GM21717 (cell line): Measurements from ENCODE around the gene CTBP2.
"Not testable (repeated sequence)": the region's sequence is repeated elsewhere in the genome, so short reads cannot be mapped to it uniquely, and the experiment has no call there.

ENCODE experiments used
- ATAC-seq: cut with Tn5 transposase; IDR thresholded peaks from one replicate; pipeline ENCODE4 v1.9.1; 2021; ENCODE audit warnings: mild to moderate bottlenecking, moderate library complexity; ENCODE audit not compliant: unreplicated experiment

The CTBP2 gene

DNA sequence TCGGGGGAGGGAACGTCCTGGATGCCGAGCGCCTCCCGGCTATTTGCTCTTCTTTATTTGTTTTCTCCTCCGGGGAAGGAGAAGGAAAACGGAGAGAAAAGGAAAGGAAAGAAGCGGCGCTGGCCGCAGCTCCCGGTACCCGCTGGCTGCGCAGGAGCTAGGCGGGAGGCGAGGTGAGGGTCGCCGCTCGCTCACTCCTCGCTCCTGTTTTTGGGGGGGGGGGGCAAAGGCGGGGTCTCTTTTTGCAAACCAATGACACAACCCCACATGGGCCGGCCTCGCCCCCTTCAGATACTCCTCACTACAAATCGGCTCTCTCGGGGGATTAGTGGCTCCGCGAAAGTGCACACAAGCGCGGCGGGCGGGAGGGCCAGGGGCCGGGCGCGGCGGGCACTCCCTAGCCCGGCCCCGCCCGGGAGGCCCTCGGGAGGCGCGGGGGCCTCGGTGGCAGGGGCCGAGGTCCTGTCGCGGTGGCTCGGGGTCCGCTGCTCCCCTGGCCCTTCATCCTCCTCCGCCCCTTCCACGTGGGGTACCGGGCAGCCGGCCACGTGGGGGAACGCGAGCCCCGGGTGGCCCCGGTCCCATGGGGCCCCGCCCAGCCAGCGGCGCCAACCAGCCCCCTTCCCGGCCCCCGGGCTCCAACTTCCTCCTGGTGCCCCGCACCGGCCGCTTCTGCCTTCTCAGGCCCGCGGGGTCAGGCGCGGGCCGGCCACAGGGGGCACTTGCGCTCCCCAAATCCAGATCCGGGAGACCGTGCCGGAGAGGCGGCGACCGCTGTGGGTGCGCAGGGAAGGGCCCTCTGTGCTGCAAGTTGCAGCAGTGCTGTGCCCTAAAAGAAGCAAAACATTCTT is 718 bp upstream of the CTBP2 start:
- no peak for ATAC-seq

DNA sequence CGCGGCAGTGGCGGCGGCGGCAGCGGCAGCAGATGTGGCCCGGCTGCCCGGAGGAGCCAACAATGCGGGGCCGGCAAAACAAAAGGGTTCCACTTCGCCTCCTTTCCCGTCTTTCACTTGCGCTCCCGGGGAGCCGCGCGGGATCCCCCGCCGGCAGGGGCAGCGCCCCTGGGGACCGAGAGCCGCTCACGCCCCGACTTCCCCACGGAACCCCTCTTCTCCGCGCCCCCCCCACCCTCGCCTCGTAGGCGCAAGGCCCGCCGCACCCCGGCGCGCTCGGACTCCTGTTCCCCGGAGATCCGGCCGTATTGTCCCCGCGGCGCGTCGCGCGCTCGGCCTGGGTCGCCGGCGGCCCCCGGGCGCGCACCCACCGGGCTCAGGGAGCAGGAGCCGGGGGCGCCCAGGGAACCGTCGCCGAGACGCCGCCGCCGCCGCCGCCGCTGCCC is 854 bp downstream of the CTBP2 start:
- no peak for ATAC-seq

DNA sequence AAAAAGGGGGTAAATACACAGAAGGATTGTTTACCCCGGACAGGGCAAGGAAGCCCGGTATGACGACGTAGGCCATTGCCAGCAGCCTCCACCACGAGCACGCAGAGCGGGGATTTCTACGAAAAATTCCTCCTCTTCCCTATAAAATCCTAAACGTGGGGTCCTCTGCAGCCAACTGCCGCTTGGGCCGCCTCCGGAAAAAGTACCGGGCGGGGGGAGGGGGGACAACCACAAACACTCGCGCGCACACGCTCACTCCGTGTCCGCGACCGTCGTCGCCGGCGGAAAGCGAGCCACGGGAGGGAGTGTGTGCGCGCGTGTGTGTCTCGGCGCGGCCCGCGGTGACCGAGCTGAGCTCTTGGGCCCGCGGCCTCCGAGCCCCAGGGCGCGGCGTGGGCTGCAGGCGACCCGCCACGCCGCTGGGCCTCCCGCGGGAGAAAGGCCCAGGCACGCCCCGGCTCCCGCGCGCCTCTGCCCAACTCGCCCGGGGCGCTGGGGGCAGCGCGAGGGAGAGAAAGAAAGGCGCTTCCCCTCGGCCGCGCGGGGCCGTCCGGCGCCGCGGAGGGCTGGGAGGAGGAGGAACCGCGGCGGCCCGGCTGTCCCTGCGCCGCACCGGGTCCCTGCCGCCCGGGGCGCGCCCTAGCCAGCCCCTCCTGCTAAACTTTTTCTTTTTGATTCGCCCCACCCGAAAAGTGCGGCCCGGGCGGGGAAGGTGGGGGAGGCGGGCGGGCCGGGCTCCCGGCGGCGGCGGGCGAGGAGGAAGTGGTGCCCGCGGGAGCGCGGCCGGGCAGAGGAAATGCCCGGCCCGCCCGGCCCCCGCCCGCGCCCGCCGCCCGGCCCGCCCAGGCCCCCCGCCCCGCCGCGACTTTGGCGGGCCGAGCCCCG is 1.5 kb downstream of the CTBP2 start:
- ATAC-seq = no peak

DNA sequence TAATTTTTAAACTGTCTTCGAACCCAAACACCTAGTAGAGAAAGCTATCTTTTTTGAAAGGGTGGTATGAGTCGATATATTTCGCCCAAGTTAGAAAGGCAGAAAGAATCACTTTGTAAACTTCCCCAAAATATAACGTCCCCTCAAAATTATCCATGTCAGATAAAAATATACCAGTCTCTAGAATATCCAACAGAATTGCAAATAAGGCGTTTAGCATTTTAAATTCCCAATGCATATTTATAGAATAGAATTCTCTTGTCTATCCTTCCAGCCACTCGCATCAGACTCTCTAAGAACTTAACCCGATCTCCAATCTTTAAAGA is 2.1 kb downstream of the CTBP2 start:
- no peak for ATAC-seq

DNA sequence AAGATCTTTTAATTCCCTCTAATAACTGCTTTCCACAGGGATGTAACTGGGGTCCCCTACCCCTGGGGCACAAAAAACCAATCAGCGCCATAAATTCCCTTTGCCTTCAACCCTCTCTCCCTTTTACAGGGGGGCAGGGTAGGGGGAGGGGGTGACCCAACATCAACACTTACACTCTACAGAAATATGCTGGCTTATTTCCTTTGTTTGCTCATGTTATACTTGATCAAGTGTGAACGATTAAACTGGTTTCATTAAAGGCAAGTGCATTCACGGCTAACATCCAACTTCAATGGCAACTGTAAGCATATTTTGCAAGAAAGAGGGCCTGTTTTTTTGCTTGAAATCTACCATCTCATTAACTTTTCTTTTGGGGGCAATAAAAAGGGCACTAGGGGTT is 2.9 kb downstream of the CTBP2 start:
- no peak for ATAC-seq

DNA sequence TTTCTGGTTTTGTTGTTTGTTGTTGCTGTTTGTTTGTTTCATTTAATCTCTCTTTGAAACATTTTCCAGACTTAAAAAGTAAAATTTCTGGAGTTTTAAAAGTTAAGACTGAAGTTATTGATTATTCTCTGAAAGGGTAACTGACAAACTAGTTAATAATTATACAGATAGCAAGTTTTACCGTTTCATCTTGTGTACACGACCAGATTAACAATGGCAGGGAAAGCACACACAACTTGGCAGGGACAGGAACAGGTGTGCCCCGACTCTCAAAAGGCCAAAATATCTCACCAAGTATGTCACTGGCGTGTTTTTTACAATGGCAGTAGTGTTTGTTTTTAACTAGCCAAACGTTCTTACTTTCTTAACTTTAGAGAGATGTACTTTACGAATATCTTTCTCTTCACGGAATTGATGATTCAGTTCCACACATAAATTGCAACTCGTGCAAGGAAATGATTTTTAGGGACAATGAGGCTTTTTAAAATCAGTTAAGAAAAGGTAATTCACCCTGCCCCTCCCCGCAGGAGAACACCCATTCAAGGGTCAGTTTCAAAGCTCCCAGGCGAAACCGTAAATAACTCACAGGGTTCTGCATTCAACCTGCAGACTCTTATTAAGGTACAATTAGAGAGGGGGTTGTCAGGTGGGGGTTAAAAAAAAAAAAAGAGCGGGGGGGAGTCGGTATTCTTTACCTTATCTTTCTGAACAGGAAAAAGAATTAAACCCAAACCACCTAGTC is 3.5 kb downstream of the CTBP2 start:
- ATAC-seq = no peak

DNA sequence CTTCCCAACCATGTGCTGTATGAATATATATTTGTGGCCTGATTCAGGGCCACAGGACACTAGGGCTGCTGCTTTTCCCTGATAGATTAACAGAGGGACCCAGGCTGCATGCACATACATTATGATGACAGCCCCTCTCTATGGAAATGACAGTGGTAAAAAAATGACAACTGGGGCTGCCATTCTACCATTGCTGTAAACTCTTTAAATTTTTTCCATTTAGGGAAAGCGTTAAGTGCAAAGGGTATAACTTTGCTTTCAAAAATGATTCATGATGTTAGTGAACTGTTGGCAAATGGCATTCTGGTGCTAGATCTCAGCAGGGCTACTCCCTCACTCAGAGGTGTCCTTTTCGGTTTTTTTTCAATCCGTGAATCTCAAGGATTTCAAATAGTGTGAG is 4.2 kb downstream of the CTBP2 start:
- no peak for ATAC-seq

DNA sequence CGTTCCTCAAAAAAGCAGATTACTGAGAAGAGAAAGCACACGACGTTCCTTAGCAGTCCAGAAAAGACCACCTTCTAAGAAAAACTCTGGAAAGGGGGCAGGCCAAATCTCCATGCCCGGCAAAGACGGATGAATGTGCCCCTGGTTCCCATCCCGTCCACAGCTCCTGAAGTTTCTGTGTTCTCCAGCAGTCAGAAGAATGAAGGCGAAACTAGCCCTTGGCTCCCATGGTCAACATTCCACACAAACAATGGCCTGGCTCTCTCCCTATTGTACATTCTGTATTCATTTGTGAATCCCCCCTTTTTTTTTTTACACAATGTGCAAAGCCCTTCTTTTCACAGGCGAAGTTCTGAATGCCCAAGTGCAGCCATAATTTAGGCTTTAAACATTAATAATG is 5.3 kb downstream of the CTBP2 start:
- no peak for ATAC-seq

DNA sequence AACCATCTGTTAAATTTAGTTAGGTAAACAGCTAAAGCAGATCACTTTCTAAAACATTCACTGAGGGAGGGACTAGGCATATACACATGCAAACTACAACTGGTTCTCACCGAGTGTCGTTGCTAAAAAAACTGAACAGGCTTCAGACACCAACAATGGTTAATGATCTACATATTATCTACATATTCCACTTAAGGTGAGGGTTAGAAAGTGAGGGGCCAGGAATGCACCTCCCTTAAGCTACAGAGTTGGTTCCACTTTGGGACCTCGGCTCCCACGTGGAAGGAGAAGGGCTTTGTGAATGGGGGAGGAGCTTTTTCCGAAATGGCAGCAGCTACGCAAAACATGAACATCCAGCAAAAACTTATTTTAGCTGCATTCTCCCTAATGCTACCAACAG is 5.8 kb downstream of the CTBP2 start:
- ATAC-seq = no peak

DNA sequence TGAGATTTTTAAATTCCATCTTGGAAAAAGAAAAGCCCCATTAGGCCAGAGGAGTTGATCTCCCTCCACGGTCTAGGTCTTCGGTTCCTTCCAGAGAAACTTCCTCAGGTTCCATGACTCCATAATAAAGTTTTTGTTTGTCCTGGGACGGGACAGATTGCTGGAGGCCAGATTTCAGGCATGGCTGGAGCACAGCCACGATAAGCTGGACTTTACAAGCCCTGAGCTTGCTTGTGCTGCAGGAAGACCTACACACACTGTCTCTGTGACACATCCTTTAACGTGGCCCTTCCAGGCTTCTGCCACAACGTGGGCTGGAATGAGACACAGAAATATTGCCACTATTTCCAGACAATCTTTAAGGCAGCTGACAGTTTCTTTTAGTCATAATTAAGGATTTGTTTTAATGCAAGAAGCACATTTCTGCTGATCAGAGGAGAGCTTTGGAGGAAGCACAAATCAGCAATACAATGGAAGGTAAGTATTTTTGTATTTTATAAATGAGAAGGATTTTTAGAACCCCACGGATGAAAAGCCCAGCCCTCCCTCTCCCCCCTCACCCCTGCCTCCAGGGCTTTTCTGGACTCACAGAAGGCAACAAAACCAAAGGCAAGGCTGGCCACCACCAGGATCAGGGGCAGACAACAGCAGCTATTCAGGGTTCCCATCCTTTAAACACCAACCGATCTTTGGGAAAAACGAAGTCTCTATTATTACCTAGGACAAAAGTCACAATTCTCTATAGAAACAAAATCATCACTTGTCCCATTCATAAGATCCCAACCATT is 6.5 kb downstream of the CTBP2 start:
- ATAC-seq = no peak

DNA sequence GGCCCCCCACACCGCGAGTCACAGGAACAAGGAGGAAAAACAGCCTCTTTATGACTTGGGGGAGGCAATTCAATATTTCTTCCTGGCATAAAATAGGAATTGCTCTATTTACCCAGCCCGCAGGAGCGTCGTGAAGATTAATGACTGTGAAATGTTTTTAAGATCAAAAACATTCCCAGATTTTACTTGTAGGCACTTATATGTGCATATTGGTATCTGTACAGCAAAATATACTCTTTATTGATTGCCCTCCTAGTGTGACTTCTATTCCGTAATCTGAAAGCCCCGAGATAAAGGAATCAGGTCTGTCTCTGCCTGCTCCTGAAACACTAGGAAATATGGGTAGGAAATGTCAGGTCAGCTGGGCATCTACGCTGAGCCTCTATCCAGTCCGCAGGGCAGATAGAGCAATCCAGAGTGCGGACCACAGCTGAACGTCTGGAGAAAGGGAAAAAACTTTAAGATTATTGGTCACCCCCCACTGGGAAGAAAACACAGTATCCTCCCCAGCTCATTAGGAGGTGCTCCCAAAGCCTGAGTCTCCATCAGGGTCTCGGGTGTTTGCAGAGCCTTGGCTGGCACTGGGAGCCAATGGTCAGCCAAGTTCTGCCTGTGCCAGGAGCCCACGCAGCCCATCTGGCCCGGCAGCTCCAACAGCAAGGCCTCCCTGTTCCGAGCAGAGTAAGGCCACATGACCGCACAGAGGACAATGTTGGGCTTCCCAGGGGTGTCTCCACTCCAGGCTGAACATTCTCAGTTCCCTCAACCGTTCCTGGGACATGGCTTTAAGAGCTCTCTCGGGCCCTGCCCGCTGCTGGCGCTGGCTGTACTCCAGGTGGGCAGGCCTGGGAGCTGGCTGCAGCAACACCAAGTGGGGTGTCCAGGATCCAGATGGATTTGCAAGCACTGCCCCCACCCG is 7.7 kb downstream of the CTBP2 start:
- no peak for ATAC-seq

DNA sequence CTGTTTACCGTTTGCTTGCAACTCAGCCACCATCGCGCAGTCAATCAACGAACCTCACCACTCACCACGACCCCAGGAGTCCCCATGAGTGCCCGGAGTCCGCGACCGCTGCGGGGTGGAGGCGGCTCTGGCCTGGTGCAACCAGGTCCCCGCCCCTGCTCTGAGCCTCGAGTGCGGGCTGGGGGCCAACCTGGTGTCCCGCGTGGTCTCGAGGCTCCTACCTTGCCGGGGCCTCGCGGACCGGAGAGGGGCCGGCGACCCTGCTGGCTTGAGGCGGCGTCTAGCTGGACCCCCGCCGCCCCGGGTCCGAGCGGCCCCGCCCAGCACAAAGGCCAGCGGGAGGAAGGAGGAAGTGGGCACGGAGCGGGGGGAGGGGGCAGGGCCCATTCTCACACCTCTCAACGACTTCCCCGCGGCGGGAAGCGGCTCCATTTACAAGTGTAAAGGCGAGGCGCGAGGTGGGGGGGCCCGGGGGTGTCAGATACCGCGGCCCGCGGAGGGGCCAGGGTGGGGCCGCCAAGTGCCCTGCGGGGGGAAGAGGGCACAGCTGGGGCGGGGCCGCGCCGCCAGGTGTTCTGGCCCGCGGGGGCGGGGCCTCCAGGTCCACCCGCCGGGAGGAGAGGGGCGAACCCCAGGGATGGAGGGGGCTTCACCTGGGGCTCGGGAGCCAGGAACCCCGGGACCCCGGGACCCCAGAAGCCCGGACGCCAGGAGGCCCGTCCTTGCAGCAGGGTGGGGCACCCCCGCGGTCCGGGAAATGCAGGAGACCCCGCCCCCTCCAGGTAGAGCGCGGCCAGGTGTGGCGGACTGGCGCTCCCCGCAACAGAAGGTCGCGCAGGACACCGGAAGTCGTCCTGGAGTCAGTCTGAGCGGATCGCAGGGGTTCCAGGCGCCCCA is 8.6 kb downstream of the CTBP2 start:
- ATAC-seq = no peak

DNA sequence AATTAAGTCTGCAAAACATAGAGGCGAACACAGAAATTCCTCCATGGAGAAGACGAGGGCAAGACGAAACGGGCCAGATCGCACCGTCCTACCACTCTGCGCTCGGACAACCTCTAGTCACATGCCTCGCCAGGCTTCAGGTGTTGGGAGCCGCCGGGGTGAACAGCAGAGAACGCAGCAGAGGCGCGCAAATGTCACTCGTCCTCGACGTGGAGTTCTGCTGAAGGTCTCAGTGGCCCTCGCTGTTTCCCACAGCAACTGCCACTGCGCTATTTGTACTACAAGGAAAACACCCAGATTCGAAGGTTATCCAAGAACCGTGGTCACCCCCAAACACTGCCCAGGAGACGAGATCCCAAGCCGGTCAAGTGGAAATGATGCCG is 9.2 kb downstream of the CTBP2 start:
- no peak for ATAC-seq

DNA sequence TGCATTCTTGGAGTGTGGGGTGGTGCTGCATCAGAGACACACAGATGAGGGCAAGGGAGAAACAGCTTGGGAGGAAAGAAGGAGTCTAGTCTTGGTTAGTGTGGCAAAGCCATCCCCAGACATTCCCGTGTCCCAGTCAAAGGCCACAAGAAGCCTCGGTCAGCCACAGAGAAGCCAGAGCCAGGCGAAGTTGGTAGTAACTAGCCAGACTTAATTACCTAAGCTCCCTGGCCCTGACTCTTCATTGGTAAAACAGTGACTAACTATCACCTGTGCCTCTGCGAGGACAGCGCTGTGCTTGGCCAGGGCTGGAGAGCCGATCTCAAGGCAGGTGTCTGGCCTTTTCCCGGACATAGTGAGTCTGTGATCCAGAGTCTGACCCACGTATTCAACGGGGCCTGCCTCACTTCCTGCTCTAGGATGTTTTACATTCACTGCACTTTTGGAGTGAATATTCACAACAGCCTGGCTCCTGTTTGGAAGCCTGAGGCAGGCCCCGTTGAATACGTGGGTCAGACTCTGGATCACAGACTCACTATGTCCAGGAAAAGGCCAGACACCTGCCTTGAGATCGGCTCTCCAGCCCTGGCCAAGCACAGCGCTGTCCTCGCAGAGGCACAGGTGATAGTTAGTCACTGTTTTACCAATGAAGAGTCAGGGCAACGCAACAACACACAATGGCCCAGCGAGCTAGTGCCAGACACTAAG is 9.8 kb downstream of the CTBP2 start:
- ATAC-seq = not testable (repeated sequence)

DNA sequence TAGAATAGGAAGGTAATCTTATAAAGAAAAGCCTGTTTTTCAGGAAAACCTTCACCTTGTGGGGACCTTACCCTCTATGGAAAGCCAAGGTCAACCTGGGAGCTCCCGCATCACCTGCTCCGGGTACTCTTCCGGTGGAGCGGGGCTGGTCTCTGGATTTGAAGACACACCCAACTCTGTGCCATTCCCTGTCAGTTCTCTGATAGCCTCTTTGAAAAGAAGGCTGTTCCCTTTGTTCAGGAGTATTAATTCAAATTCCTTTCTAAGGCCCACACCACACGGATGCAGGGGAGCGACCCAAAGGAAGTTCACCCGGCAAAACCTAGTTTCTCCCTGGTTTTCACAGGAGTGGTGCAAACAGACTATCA is 10.7 kb downstream of the CTBP2 start:
- no peak for ATAC-seq

DNA sequence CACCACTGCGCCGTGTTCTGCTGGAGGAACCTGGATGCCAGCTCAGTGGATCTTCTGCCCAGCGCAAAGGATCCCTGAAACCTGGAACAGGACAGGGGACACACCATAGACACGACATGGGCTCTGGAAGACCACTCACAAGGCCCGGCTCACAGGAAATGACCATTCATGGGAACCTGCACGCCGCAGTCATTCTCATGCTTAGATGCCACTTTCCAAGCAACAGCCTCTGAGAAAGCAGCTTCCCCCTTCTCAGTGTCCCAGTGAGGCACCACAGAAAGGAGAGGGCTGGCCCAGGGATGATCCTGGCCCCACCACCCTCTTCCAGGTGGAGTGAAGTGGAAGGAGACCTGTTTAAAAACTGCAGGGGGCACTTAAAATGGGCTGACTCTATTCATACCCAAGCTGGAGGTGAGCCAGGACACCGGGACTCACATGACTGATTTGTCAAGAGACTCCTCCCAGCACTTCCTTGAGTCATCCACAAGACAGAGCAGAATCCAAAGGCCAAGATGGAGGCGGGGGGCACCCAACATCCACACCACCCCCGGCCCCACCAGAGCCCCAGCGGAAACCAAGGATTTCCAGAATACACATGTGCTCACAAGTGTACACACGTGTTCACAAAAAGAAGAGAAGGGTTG is 11.2 kb downstream of the CTBP2 start:
- no peak for ATAC-seq

DNA sequence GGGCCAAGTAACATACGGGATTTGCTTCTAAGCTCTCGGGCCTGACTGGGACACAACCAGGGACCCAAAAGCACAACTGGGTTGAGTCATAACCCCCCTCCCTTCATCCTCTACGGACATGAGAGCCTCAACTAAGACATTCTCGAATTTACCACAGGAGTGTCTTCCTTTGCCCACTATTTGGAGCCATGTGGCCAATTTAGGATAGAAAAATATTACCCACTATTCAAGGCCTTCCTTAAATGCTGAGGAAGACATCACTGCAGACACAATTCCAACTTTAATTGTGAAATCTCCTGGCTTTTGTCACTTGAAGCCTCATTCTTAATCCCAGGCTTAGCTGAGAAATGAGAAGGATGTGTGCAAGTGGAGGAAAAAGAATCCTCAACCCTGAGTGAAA is 11.8 kb downstream of the CTBP2 start:
- no peak for ATAC-seq
